G401 (cell line): ENCODE data around the gene OPCML. TPM values are rescaled to one million over a fixed set of nuclear protein-coding genes. Genes with fewer than 3 reads are reported as not detected.
A peak's percentile ranks its signal among the peaks of the same experiment; 100 is the strongest.

Experiments
- DNase-seq: peaks from one replicate; pipeline ENCODE4 v3.0.0-alpha.2; 2015; ENCODE audit warnings: low spot score
- in situ Hi-C: cut with HindIII; loops from 2 replicates; pipeline ENCODE4 v1.10.0; 2016; ENCODE audit warnings: low sequenced_read_pairs, mixed read lengths
- total RNA-seq: library from RNA; depleted of rRNA; stranded (reverse); fragments of >200 nt; shearing (Covaris generic); gene quantifications from 2 replicates; pipeline ENCODE4 v1.2.3, GENCODE V29; 2014

Gene OPCML
- total RNA-seq, 1 experiment from 2014 or later, result not detected

DNA sequence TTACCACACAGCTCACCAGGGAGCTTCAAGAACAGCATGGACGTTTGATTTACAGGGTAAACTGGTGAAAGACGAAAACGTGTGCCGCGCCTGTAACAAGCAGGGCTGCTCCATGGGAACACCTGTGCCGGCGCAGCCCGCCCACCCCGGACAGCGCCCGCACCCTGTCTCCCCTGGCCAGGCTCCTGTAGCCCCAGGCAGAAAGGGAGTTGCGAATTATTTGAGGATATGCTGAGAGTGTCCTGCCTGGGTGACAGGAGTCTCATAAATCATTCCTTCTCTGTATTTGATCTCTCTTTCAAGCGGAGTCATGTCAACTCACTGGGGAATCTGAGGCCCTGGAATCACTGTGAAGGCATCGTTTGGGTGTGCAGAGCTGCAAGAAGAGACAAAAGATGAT is 804.3 kb downstream of the OPCML start:
- DNase-seq, result no peak
- in situ Hi-C loops, result no loop called here

- no peak for DNase-seq
- in situ Hi-C loops, result no loop called here
Measured at GRCh38 chr11:132721526-132721925, 810.8 kb downstream of the OPCML start.

DNA sequence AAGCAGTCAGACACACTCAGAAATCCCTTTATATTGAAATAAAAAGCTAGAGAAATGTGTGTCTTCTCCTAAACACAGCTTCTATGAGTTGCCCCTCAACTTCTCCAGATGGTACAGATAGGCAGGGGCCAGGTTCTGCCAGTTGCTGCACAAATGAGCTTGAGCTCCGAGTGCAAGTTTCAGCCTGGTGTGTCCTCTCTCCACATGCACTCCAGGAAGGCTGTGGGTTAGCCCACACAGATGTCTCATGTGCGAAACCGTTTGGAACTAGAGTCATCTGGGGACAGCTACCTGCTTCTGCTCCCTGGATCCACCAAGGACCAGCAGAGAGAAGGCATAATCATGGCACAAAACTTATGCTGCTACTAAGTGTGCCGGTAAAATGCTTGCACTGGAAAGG is 812.6 kb downstream of the OPCML start:
- in situ Hi-C loops, result no loop called here

DNA sequence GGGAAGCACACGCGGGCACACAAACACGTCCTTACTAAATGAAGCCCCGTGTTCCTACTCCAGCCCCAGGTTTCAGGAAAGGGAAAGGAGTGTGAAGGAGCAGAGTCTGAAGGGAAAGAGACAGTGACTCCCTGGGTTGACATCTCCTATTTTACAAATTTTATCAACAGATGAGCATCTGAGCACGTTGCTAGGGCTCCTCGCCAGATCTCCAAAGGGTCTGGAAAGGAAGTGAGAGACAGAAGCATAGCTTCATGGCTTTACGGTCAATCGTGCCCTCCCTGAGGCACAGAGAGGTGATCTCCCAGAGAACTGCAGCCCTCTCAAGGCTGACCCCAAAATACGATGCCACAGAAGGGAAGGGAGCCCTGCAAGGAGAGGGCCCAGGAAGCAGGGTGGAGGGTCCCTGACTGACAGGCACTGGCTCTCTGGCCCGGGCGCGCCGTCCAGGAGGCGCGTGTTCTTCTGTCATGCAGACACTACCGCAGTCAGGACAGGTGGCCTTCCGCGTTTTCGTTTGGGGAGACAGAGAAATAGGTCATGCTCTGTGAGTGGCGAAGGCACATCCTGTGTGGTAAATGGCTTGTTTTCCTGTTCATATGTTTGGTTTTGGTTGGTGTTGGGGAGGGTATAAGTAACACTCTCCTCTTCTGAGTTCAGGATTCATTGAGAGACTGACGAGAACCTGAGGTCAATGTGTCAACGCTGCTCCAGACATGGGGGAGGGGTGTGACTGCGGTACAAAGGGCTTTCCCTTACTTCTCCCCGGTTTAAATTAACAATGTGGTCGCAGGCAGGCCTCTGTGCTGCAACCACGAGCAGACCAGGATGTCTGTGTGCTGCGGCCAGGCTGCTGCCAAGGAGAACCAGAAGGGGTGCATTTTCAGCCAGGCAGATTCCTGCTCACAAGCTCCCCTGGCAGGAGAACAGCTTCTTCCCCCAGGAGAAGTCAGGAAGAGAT is 813.3 kb downstream of the OPCML start:
- in situ Hi-C loops, result no loop called here
- DNase-seq, result peak; percentile 92

More for the DNA sequence above, 812.6 kb downstream of the OPCML start:
- no peak for DNase-seq

DNA sequence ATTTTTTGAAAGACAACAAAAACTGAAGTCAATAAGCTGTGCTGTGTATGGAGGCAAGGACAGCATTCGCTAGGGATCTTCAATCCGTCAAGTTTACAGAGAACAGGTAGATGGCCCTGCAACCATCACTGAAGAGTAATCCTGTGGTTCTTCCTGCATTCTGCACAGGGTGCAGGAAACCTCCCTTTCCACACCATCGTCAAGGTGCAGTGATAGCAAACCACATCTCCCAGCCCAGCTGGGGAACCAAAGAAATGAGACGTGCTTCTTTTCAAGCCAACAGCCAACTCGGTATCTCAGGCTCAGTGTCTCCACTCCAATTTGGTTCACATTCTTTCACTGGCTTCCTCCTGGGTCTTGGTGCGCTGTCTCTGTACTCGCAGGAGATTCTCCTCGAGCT is 814.5 kb downstream of the OPCML start:
- DNase-seq, result no peak
- in situ Hi-C loops, result no loop called here

DNA sequence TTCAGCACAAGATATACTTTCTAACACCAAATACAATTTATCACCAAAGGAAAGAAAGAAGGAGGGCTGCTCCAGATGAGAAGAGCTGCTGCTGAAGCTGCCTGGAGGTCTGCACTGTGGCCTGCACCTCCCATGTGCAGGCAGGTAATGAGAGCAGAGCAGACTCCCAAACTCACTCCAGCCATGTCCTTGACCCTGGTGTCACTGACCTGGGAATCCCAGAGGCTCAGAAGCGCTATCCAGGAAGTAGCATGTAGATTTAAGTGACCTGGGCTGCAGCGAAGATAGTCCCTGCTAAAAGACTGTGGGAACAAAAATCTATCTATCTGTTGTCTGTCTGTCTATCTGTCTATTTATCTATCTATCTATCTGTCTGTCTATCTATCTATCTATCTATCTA is 816.3 kb downstream of the OPCML start:
- DNase-seq, result no peak
- in situ Hi-C loops, result no loop called here

DNA sequence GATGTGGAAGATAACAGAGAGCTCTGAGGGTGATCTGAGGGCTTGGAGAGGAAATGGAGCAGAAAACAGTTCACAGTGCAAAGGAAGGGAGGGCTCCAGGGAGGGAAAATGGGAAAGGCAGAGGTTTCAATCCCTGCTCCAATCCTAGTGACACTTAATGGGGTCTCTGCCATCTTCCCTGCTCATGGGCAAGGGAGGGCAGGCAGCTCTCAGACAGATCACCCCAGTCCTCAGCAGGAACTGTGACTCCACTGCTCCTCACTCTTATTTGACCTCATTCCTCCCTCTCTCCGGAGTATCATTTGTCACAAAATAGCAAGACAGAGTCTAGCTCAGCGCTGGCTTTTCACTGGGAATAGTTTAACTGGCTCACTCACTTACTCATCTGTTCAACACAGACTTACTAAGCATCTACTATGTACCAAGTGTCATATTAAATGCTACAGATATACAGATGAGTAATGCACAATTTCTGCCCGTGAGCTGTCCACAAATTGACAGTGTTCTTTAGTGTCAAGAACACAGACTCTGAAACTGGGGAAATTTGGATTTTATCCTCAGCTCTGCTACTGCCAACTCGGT is 817.4 kb downstream of the OPCML start:
- no peak for DNase-seq

DNA sequence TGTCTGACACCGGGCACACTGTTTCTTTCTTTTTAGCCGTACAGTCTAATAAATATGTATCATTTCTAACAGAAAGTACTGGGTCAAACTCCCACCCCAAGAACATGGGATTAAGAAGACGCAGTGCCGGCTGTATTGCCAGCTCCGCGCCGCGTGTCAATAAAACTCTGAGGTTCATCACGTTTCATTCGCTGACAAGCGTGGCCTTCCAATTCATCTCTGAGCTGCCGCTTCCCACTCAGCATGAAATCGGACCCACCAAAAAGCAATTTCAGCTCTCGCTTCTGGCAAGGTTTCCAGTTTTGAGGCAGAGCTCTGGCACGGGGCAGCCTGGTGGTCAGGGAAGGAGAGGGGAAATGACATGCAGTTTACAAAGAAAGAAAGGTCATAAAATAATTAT is 819.8 kb downstream of the OPCML start:
- in situ Hi-C loops, result no loop called here
- no peak for DNase-seq

More for the DNA sequence above, 817.4 kb downstream of the OPCML start:
- in situ Hi-C loops, result no loop called here

DNA sequence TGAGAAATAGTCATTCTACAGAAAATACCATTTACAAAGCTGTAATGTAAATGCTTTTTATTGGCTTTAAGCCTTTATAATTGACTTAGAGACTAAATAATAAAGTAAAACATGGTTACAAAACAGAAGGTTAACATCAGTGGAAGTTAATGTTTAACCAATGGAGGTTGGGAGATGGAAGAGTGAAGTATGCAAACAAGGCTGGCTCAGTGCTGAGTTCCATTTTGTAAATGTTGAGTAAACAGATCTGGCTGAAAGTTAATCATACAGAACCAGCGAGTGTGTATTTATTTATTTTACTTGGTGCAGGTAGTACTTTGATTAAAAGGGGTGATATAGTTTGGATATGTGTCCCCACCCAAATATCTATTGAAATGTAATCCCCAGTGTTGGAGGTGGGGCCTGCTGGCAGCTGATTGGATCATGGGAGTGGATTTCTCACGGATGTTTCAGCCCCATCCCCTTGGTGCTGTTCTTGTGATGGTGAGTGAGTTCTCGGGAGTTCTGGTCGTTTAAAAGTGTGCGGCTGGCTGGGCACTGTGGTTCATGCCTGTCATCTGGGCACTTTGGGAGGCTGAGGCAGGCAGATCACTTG is 827.4 kb downstream of the OPCML start:
- in situ Hi-C loops, result no loop called here
- no peak for DNase-seq

GRCh38 chr11:132692891-132693290 is 839.4 kb downstream of the OPCML start:
- in situ Hi-C loops, result no loop called here
- DNase-seq, result no peak

DNA sequence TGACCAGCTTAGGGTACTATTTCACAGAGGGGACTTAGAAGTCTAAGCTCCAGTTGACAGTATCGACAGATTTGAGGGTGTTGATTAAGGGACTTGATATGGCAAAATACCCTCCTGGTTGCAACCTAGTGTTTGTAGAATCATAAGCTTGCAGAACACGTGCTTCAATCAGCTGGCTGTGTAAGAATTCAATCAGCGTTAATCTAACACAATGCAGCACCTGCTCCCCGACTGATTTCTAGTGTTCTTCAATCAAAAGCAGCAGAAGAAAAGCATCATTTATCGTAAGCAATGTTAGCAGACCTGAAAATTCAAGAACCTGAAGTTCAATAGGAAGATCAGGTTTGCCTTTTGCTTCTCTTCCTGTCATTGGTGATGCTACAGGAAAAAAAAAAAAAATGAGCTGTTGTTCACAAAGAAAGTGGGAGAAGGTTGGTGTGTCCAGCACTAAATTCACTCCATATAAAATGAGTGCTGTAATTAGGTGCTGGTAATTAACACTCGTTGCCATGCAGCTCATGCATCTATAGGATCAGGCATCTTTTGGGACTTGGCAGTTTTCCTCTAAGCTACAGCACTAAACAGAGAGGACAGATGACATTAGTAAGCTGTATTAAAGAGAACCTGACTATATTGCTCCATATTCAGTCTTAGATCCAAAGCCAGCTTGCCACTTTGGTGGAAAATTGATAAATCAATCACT is 840.3 kb downstream of the OPCML start:
- DNase-seq, result no peak
- in situ Hi-C loops, result no loop called here

DNA sequence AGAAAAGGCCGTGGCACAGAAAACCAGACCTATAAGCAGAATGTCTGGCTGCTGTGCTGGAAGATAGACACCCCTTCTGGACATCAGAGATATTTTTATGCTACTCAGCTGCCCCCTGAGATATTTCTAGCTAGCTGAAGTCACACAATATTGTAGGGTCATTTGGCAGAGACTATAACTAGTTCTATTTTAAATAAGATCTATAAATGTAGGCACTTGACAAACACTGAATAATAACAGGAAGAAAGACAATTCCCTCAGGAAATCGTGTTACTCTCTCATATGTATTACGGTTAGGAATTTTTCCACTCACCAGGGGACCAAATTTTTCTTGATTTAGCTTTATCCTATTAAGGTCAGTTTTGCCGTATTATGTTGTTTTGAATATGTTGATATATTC is 845.4 kb downstream of the OPCML start:
- no peak for DNase-seq
- in situ Hi-C loops, result no loop called here

- in situ Hi-C loops, result no loop called here
- DNase-seq, result no peak
Measured at GRCh38 chr11:132685174-132685611, 847.1 kb downstream of the OPCML start.

- in situ Hi-C loops, result no loop called here
- DNase-seq, result no peak
Measured at GRCh38 chr11:132683602-132684001, 848.7 kb downstream of the OPCML start.

- in situ Hi-C loops, result no loop called here
- DNase-seq, result no peak
Measured at GRCh38 chr11:132681971-132682370, 850.3 kb downstream of the OPCML start.

DNA sequence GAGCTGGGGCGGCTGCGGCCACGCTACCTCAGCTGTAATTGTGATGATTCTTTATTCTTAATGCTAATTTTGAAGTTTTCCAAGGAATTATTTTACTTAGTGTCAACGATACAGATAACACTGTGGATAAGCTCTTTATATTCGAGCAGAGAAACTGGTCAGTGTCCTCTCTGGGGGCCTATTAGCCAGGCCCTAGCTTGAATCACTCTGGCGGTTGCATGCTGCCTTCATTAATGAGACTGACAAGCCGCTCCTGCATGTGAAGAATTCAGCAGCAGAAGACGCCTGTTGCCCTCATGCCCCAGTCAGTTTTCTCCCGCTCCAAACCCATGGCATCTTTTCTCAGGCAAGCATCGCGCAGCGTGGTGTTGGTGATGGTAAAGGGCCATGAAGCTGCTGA is 851.7 kb downstream of the OPCML start:
- DNase-seq, result no peak
- in situ Hi-C loops, result no loop called here

- in situ Hi-C loops, result no loop called here
- peak; percentile 96 for DNase-seq
Measured at GRCh38 chr11:132674151-132674550, 858.1 kb downstream of the OPCML start.

DNA sequence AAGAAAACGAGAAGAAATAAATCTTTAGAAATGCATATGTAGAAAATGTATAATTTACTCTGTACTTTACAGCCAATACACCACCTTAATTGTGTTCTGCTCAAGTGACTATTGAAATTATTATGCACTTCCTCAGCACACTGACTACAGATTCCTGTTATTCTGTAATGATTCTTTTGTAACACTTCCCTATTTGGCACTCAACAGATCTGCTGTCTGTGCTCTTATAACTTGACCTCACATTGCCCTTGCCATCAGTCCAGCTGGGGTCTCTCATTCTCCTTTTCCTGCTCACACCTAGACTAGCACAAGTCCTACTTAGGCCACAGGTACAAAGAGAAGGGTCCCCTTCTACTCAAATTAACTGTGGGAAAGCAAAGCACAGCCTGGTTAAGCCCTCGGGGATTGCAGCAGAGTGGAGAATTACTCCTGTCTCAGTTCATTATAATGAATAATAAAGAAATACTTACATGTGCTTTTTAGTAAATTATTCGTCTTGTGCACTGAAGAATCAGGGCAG is 860.4 kb downstream of the OPCML start:
- in situ Hi-C loops, result no loop called here
- no peak for DNase-seq

- peak; percentile 88 for DNase-seq
- in situ Hi-C loops, result no loop called here
Measured at GRCh38 chr11:132670921-132671675, 861.2 kb downstream of the OPCML start.
